ENCODE measurements around the gene POLR1F. TPM values are rescaled to one million over a fixed set of nuclear protein-coding genes. Genes with fewer than 3 reads are reported as not detected.
"Not testable (repeated sequence)": the region's sequence is repeated elsewhere in the genome, so short reads cannot be mapped to it uniquely, and the experiment has no call there.

POLR1F gene
- polyA plus RNA-seq, 2 donors: 4.1 to 5.9 TPM

- not testable (repeated sequence) for H3K4me1 ChIP-seq (ENCODE audit: control insufficient read depth in 2 of 2, insufficient read depth in 2 of 2, low read length in 1 of 2); H3K27ac ChIP-seq (ENCODE audit: low read depth in 2 of 2, low read length in 1 of 2); H3K27me3 ChIP-seq (ENCODE audit: control insufficient read depth in 1 of 2, insufficient read depth in 2 of 2, low read length in 2 of 2); H3K36me3 ChIP-seq (ENCODE audit: control insufficient read depth in 2 of 2, insufficient read depth in 2 of 2, low read length in 1 of 2); H3K4me3 ChIP-seq (ENCODE audit: low read depth in 1 of 2, low read length in 2 of 2); H3K9me3 ChIP-seq (ENCODE audit: control insufficient read depth in 2 of 2, insufficient read depth in 1 of 2, low read depth in 1 of 2, low read length in 1 of 2)
- 66 to 68% methylated on average over 12 of the region's 12 CpGs for WGBS, 2 donors
Measured at GRCh38 chr7:19689130-19689529, 19.7 kb downstream of the POLR1F start.

GRCh38 chr7:19681596-19681995 lies 27.2 kb downstream of the POLR1F start:
- 42 to 65% methylated on average over 5 of the region's 5 CpGs for WGBS, 2 donors
- H3K9me3 ChIP-seq (ENCODE audit: control insufficient read depth in 2 of 2, insufficient read depth in 1 of 2, low read depth in 1 of 2, low read length in 1 of 2): no peaks in the 10 kb centered on the region
- H3K36me3 ChIP-seq (ENCODE audit: control insufficient read depth in 2 of 2, insufficient read depth in 2 of 2, low read length in 1 of 2): no peaks in the 10 kb centered on the region
- H3K4me3 ChIP-seq (ENCODE audit: low read depth in 1 of 2, low read length in 2 of 2): no peak overlapping the region
- H3K4me1 ChIP-seq (ENCODE audit: control insufficient read depth in 2 of 2, insufficient read depth in 2 of 2, low read length in 1 of 2): no peaks in the 10 kb centered on the region
- H3K27ac ChIP-seq (ENCODE audit: low read depth in 2 of 2, low read length in 1 of 2): no peak overlapping the region
- H3K27me3 ChIP-seq (ENCODE audit: control insufficient read depth in 1 of 2, insufficient read depth in 2 of 2, low read length in 2 of 2): no peaks in the 10 kb centered on the region

GRCh38 chr7:19677180-19677579 lies 31.7 kb downstream of the POLR1F start:
- Histone ChIP-seq H3K4me1 (ENCODE audit: control insufficient read depth in 2 of 2, insufficient read depth in 2 of 2, low read length in 1 of 2) (no peaks in the 10 kb centered on the region), H3K9me3 (ENCODE audit: control insufficient read depth in 2 of 2, insufficient read depth in 1 of 2, low read depth in 1 of 2, low read length in 1 of 2) (no peaks in the 10 kb centered on the region), H3K27ac (ENCODE audit: low read depth in 2 of 2, low read length in 1 of 2) (no peak overlapping the region), H3K27me3 (ENCODE audit: control insufficient read depth in 1 of 2, insufficient read depth in 2 of 2, low read length in 2 of 2) (no peaks in the 10 kb centered on the region), H3K4me3 (ENCODE audit: low read depth in 1 of 2, low read length in 2 of 2) (no peak overlapping the region), H3K36me3 (ENCODE audit: control insufficient read depth in 2 of 2, insufficient read depth in 2 of 2, low read length in 1 of 2) (no peaks in the 10 kb centered on the region)
- WGBS, 2 donors: 43 to 46% methylated on average over 2 of the region's 2 CpGs

- no peaks in the 10 kb centered on the region for H3K36me3 ChIP-seq (ENCODE audit: control insufficient read depth in 2 of 2, insufficient read depth in 2 of 2, low read length in 1 of 2)
- 88 to 93% methylated on average over 1 of the region's 1 CpG for WGBS, 2 donors
- no peak overlapping the region for H3K4me3 ChIP-seq (ENCODE audit: low read depth in 1 of 2, low read length in 2 of 2)
Measured at GRCh38 chr7:19675816-19676215, 33.0 kb downstream of the POLR1F start.

GRCh38 chr7:19674266-19674960 lies 34.4 kb downstream of the POLR1F start:
- Histone ChIP-seq H3K4me1 (ENCODE audit: control insufficient read depth in 2 of 2, insufficient read depth in 2 of 2, low read length in 1 of 2) (no peaks in the 10 kb centered on the region), H3K9me3 (ENCODE audit: control insufficient read depth in 2 of 2, insufficient read depth in 1 of 2, low read depth in 1 of 2, low read length in 1 of 2) (no peaks in the 10 kb centered on the region), H3K36me3 (ENCODE audit: control insufficient read depth in 2 of 2, insufficient read depth in 2 of 2, low read length in 1 of 2) (no peaks in the 10 kb centered on the region), H3K4me3 (ENCODE audit: low read depth in 1 of 2, low read length in 2 of 2) (no peak overlapping the region), H3K27ac (ENCODE audit: low read depth in 2 of 2, low read length in 1 of 2) (no peak overlapping the region), H3K27me3 (ENCODE audit: control insufficient read depth in 1 of 2, insufficient read depth in 2 of 2, low read length in 2 of 2) (no peaks in the 10 kb centered on the region)
- WGBS, 2 donors: 68 to 79% methylated on average over 5 of the region's 5 CpGs

More at GRCh38 chr7:19675816-19676215, 33.0 kb downstream of the POLR1F start:
- H3K4me1 ChIP-seq (ENCODE audit: control insufficient read depth in 2 of 2, insufficient read depth in 2 of 2, low read length in 1 of 2): no peaks in the 10 kb centered on the region
- H3K27ac ChIP-seq (ENCODE audit: low read depth in 2 of 2, low read length in 1 of 2): no peak overlapping the region
- no peaks in the 10 kb centered on the region for H3K9me3 ChIP-seq (ENCODE audit: control insufficient read depth in 2 of 2, insufficient read depth in 1 of 2, low read depth in 1 of 2, low read length in 1 of 2)
- H3K27me3 ChIP-seq (ENCODE audit: control insufficient read depth in 1 of 2, insufficient read depth in 2 of 2, low read length in 2 of 2): no peaks in the 10 kb centered on the region

GRCh38 chr7:19670806-19671205 lies 38.0 kb downstream of the POLR1F start:
- H3K27me3 ChIP-seq (ENCODE audit: control insufficient read depth in 1 of 2, insufficient read depth in 2 of 2, low read length in 2 of 2): no peaks in the 10 kb centered on the region
- no peak overlapping the region for H3K27ac ChIP-seq (ENCODE audit: low read depth in 2 of 2, low read length in 1 of 2)
- no peaks in the 10 kb centered on the region for H3K4me1 ChIP-seq (ENCODE audit: control insufficient read depth in 2 of 2, insufficient read depth in 2 of 2, low read length in 1 of 2)
- H3K9me3 ChIP-seq (ENCODE audit: control insufficient read depth in 2 of 2, insufficient read depth in 1 of 2, low read depth in 1 of 2, low read length in 1 of 2): no peaks in the 10 kb centered on the region
- WGBS, 2 donors: 91 to 94% methylated on average over 1 of the region's 1 CpG
- H3K4me3 ChIP-seq (ENCODE audit: low read depth in 1 of 2, low read length in 2 of 2): no peak overlapping the region
- H3K36me3 ChIP-seq (ENCODE audit: control insufficient read depth in 2 of 2, insufficient read depth in 2 of 2, low read length in 1 of 2): no peaks in the 10 kb centered on the region

GRCh38 chr7:19665399-19666008 lies 43.3 kb downstream of the POLR1F start:
- H3K36me3 ChIP-seq (ENCODE audit: control insufficient read depth in 2 of 2, insufficient read depth in 2 of 2, low read length in 1 of 2): no peaks in the 10 kb centered on the region
- H3K27ac ChIP-seq (ENCODE audit: low read depth in 2 of 2, low read length in 1 of 2): no peak overlapping the region
- H3K27me3 ChIP-seq (ENCODE audit: control insufficient read depth in 1 of 2, insufficient read depth in 2 of 2, low read length in 2 of 2): no peaks in the 10 kb centered on the region
- no peak overlapping the region for H3K4me3 ChIP-seq (ENCODE audit: low read depth in 1 of 2, low read length in 2 of 2)
- H3K4me1 ChIP-seq (ENCODE audit: control insufficient read depth in 2 of 2, insufficient read depth in 2 of 2, low read length in 1 of 2): no peaks in the 10 kb centered on the region
- no peaks in the 10 kb centered on the region for H3K9me3 ChIP-seq (ENCODE audit: control insufficient read depth in 2 of 2, insufficient read depth in 1 of 2, low read depth in 1 of 2, low read length in 1 of 2)
- 0 to 10% methylated on average over 1 of the region's 1 CpG for WGBS, 2 donors

GRCh38 chr7:19663816-19664462 lies 44.9 kb downstream of the POLR1F start:
- WGBS, 2 donors: 15% methylated on average over 4 of the region's 4 CpGs
- no peak overlapping the region for H3K27ac ChIP-seq (ENCODE audit: low read depth in 2 of 2, low read length in 1 of 2)
- no peaks in the 10 kb centered on the region for H3K27me3 ChIP-seq (ENCODE audit: control insufficient read depth in 1 of 2, insufficient read depth in 2 of 2, low read length in 2 of 2)
- no peaks in the 10 kb centered on the region for H3K36me3 ChIP-seq (ENCODE audit: control insufficient read depth in 2 of 2, insufficient read depth in 2 of 2, low read length in 1 of 2)
- H3K4me1 ChIP-seq (ENCODE audit: control insufficient read depth in 2 of 2, insufficient read depth in 2 of 2, low read length in 1 of 2): no peaks in the 10 kb centered on the region
- no peak overlapping the region for H3K4me3 ChIP-seq (ENCODE audit: low read depth in 1 of 2, low read length in 2 of 2)
- no peaks in the 10 kb centered on the region for H3K9me3 ChIP-seq (ENCODE audit: control insufficient read depth in 2 of 2, insufficient read depth in 1 of 2, low read depth in 1 of 2, low read length in 1 of 2)

- 68 to 69% methylated on average over 2 of the region's 2 CpGs for WGBS, 2 donors
- Histone ChIP-seq H3K27me3 (ENCODE audit: control insufficient read depth in 1 of 2, insufficient read depth in 2 of 2, low read length in 2 of 2) (no peaks in the 10 kb centered on the region), H3K36me3 (ENCODE audit: control insufficient read depth in 2 of 2, insufficient read depth in 2 of 2, low read length in 1 of 2) (no peaks in the 10 kb centered on the region), H3K27ac (ENCODE audit: low read depth in 2 of 2, low read length in 1 of 2) (no peak overlapping the region), H3K4me1 (ENCODE audit: control insufficient read depth in 2 of 2, insufficient read depth in 2 of 2, low read length in 1 of 2) (no peaks in the 10 kb centered on the region), H3K4me3 (ENCODE audit: low read depth in 1 of 2, low read length in 2 of 2) (no peak overlapping the region), H3K9me3 (ENCODE audit: control insufficient read depth in 2 of 2, insufficient read depth in 1 of 2, low read depth in 1 of 2, low read length in 1 of 2) (peaks cover 0 to 7% of the 10 kb centered on the region in 2 donors)
Measured at GRCh38 chr7:19648791-19649190, 60.0 kb downstream of the POLR1F start.

Data from esophagus (tissue), 2 donors.